HFFc6 (cell line): ENCODE measurements around the gene PMM2. TPM values are rescaled to one million over a fixed set of nuclear protein-coding genes. Genes with fewer than 3 reads are reported as not detected.
"Not testable (repeated sequence)": the region's sequence is repeated elsewhere in the genome, so short reads cannot be mapped to it uniquely, and the experiment has no call there.

ENCODE experiments used
- DNase-seq: peaks from one replicate; pipeline ENCODE4 v3.0.0-alpha.2; 2018
- H3K27ac Mint-ChIP-seq: 2 replicates; pipeline ENCODE4 v1.8.0; 2020; ENCODE audit warnings: mild to moderate bottlenecking, mixed read lengths
- H3K27me3 Mint-ChIP-seq: 2 replicates; pipeline ENCODE4 v1.8.0; 2021; ENCODE audit warnings: mild to moderate bottlenecking, moderate library complexity, mixed read lengths; ENCODE audit not compliant: insufficient read depth
- H3K36me3 Mint-ChIP-seq: 2 replicates; pipeline ENCODE4 v1.8.0; 2021; ENCODE audit warnings: low read depth, mixed read lengths
- H3K4me1 Mint-ChIP-seq: 2 replicates; pipeline ENCODE4 v1.8.0; 2020; ENCODE audit warnings: low read depth, mixed read lengths
- H3K4me3 Mint-ChIP-seq: 2 replicates; pipeline ENCODE4 v1.8.0; 2020; ENCODE audit warnings: mild to moderate bottlenecking, moderate library complexity, mixed read lengths
- H3K9me3 Mint-ChIP-seq: 2 replicates; pipeline ENCODE4 v1.8.0; 2020; ENCODE audit warnings: mild to moderate bottlenecking, mixed read lengths
- CTCF ChIP-seq: fragments of 200-600 bp; sonication (generic); IDR thresholded peaks from 2 replicates; pipeline ENCODE4 v1.5.0; 2021; ENCODE audit warnings: antibody characterized with exemption, mild to moderate bottlenecking
- total RNA-seq, 6 experiments: library from RNA; stranded (reverse); fragmentation: NEBNext Ultra II Directional; extraction: Animal tissue kit (Norgen Biotek cat#: 25700); gene quantifications; 2 replicates in 1 of 6; 3 replicates in 5 of 6; pipeline ENCODE4 v1.2.3, GENCODE V29; 2021

The PMM2 gene
- total RNA-seq, 6 experiments from 2014 or later: 38.9 to 48.5 (median 44.3) TPM

GRCh38 chr16:8843296-8843695 lies 45.7 kb downstream of the PMM2 start:
- H3K36me3 Mint-ChIP-seq: peaks cover 27% of the 10 kb centered on the region
- H3K9me3 Mint-ChIP-seq, H3K27me3 Mint-ChIP-seq, DNase-seq, H3K27ac Mint-ChIP-seq, H3K4me3 Mint-ChIP-seq: not testable (repeated sequence)
- H3K4me1 Mint-ChIP-seq: peaks cover 26% of the 10 kb centered on the region

DNA sequence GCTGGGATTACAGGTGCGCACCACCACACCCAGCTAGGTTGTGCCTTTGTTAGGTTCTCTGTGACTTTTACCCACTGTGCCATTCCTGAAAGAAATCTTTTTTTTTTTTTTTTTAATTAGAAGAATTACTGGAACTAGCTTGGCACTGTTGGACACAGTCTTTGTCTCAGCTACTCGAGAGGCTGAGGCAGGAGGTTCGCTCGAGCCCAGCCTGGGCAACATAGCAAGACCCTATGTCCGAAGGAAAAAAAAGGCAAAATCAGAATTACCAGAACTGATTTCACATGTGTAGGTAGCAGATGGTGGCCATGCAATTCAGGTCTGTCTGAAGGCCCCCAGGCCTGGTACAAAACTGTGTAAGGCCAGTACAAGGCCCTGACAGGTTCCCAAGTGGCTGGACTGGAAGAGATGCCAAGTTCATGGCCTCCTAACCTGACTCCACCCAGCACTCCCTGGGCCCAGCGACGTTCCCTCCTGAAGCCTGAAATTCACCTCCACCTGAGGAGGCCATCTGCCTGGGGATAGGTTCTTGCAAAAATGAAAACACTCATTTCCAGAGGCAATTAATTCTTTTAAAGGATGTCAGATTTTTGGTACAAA lies 48.2 kb downstream of the PMM2 start:
- H3K36me3 Mint-ChIP-seq: peaks cover 36% of the 10 kb centered on the region
- no peak overlapping the region for H3K4me3 Mint-ChIP-seq
- peaks cover 51% of the 10 kb centered on the region for H3K4me1 Mint-ChIP-seq
- H3K9me3 Mint-ChIP-seq: no peaks in the 10 kb centered on the region
- peak overlapping the region; percentile 48; the same call in 1 of the 2 replicates for H3K27ac Mint-ChIP-seq
- no peak for TF ChIP-seq CTCF
- H3K27me3 Mint-ChIP-seq: peaks cover 25% of the 10 kb centered on the region
- DNase-seq: no peak

GRCh38 chr16:8846401-8846932 lies 48.8 kb downstream of the PMM2 start:
- TF ChIP-seq CTCF: no peak
- H3K9me3 Mint-ChIP-seq: no peaks in the 10 kb centered on the region
- H3K27me3 Mint-ChIP-seq: peaks cover 26% of the 10 kb centered on the region
- H3K4me1 Mint-ChIP-seq: peaks cover 57% of the 10 kb centered on the region
- DNase-seq: no peak
- peaks cover 40% of the 10 kb centered on the region for H3K36me3 Mint-ChIP-seq
- H3K4me3 Mint-ChIP-seq: no peak overlapping the region
- H3K27ac Mint-ChIP-seq: peak overlapping the region; percentile 48; the same call in 1 of the 2 replicates

DNA sequence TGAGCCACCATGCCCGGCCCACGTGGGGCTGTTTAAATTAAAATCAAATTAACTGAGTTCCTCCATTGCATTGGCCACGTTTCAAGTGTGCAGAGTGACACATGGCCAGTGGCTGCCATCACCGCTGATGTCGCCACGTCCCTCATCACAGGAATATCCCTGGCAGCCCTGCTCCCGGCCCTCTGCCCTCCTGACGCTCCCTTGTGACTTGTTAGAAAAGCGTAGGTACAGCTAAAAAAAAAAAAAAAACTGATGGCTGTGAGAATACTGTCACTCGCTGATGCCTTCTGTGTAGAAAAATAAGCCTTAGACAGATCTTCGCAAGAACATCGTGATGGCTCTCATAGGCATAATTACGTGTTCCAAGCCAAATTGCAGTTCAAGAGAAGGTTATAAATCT lies 49.5 kb downstream of the PMM2 start:
- peaks cover 26% of the 10 kb centered on the region for H3K27me3 Mint-ChIP-seq
- H3K4me1 Mint-ChIP-seq: peaks cover 56% of the 10 kb centered on the region
- no peak for DNase-seq
- no peak for TF ChIP-seq CTCF
- H3K4me3 Mint-ChIP-seq: no peak overlapping the region
- H3K36me3 Mint-ChIP-seq: peaks cover 40% of the 10 kb centered on the region
- no peaks in the 10 kb centered on the region for H3K9me3 Mint-ChIP-seq
- peak overlapping the region; percentile 40; the same call in 1 of the 2 replicates for H3K27ac Mint-ChIP-seq

DNA sequence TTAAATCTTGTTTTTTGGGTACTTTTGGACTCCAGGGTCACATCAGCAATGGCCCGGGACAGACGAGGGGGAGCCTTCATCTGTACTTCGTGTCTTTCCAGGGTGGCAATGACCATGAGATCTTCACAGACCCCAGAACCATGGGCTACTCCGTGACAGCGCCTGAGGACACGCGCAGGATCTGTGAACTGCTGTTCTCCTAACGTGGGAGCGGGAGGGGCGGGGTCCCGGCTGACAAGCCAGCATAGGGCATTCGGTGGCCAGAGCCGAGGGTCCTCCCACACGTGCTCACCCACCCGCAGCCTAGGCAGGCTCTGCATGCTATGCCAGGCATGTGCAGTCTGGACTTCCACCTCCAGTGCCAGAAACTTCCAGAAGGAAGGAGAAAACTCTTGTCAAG lies 50.0 kb downstream of the PMM2 start:
- no peaks in the 10 kb centered on the region for H3K9me3 Mint-ChIP-seq
- TF ChIP-seq CTCF: no peak
- peaks cover 55% of the 10 kb centered on the region for H3K4me1 Mint-ChIP-seq
- peaks cover 36% of the 10 kb centered on the region for H3K36me3 Mint-ChIP-seq
- H3K27ac Mint-ChIP-seq: peak overlapping the region; percentile 40
- H3K4me3 Mint-ChIP-seq: no peak overlapping the region; the same call in 1 of the 2 replicates
- DNase-seq: no peak
- peaks cover 26% of the 10 kb centered on the region for H3K27me3 Mint-ChIP-seq

DNA sequence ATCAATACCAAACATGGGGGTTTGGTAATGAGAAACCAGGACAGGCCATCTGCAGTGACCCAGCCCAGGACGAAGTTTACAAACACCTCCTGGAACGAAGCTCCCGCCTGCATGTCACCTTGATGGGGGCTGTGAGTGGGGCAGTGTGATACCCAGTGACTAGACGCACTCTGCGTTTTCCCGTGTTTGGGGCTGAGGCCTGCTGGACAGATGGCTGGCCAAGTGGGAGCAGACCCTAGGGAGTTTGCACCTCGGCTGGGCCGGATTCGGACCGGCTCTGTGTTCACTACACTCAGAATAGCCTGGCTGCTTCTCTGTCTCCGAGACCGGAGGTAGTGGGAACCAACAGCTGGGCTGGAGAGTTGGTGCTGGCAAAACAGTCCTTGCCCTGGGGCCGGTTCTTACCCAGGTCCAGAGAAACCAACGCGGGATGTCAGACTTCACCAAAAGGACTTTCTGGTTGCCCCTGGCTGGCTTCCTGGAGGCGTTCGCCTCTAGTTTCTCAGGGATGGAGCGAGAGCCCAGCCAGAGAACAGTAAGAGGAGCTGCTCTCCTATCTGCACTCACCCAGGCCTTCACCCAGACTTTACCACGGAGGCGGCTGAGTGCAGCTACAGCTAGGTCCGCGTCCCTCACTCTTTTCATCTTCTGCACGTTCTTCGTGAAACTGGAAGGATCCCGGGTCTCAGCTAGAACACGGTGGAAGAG lies 50.7 kb downstream of the PMM2 start:
- no peaks in the 10 kb centered on the region for H3K9me3 Mint-ChIP-seq
- no peak overlapping the region; the same call in 1 of the 2 replicates for H3K4me3 Mint-ChIP-seq
- H3K27me3 Mint-ChIP-seq: peaks cover 28% of the 10 kb centered on the region
- H3K36me3 Mint-ChIP-seq: peaks cover 36% of the 10 kb centered on the region
- H3K4me1 Mint-ChIP-seq: peaks cover 58% of the 10 kb centered on the region
- no peak for DNase-seq
- TF ChIP-seq CTCF: no peak
- H3K27ac Mint-ChIP-seq: peak overlapping the region; percentile 93
